Spleen (tissue), 7 donors: Measurements from ENCODE around the gene EDEM1.

ENCODE experiments used
- POLR2A ChIP-seq, 3 donors: fragments of 450-650 bp; IDR thresholded peaks; one replicate each; pipeline ENCODE4 v1.5.1; 2017; ENCODE audit warnings: antibody characterized with exemption in 3 of 3, mild to moderate bottlenecking in 1 of 3
- TF ChIP-seq, protein P1 (sequence below), 11 experiments: fragments of 200-600 bp in 7 of 11; fragments of 450-650 bp in 4 of 11; sonication (generic) in 4 of 11; IDR thresholded peaks in 8 of 11; conservative IDR thresholded peaks in 3 of 11; 1 replicate in 7 of 11; 2 replicates in 4 of 11; pipeline versions ENCODE4 v1.4.0 to v1.8.0; 2016 to 2021; ENCODE audit warnings: antibody characterized with exemption in 11 of 11, inconsistent platforms in 4 of 11, mild to moderate bottlenecking in 1 of 11
- donor health status: DM: no; HTN: no; CAD: no; lungs with moderate emphysema.
- donor health status: DM: no; HTN: no; CAD: no.
- donor health status: DM: no; HTN: no; CAD: no.

DNA sequence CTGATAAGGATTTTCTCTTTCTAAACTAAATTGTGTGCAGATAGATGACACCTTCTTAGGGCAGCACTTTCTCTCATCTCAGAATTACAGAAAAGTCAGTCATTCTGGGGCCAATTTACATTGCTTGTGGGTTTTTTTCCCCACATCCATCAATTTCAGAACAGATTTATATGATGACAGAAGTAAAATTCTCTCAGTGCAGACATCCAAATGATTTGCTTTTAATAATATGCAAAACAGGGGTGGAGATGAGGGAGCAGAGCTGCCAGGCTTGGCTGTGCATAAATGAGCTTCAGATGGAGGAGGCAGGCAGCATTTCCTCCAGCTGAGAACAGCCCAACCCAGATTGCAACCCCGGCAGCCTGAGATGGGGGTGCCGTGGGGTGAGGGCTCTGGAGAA, 44.0 kb downstream of the EDEM1 start:
- TF ChIP-seq, protein P1, sequence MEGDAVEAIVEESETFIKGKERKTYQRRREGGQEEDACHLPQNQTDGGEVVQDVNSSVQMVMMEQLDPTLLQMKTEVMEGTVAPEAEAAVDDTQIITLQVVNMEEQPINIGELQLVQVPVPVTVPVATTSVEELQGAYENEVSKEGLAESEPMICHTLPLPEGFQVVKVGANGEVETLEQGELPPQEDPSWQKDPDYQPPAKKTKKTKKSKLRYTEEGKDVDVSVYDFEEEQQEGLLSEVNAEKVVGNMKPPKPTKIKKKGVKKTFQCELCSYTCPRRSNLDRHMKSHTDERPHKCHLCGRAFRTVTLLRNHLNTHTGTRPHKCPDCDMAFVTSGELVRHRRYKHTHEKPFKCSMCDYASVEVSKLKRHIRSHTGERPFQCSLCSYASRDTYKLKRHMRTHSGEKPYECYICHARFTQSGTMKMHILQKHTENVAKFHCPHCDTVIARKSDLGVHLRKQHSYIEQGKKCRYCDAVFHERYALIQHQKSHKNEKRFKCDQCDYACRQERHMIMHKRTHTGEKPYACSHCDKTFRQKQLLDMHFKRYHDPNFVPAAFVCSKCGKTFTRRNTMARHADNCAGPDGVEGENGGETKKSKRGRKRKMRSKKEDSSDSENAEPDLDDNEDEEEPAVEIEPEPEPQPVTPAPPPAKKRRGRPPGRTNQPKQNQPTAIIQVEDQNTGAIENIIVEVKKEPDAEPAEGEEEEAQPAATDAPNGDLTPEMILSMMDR (IDR thresholded peaks at IDR 0.05 in 8 of 11, conservative IDR thresholded peaks at IDR 0.05 in 3 of 11), result no peak
- TF ChIP-seq POLR2A (IDR thresholded peaks at IDR 0.05), result no peak
